Measurements from ENCODE around the gene SMC1A. TPM values are rescaled to one million over a fixed set of nuclear protein-coding genes. Genes with fewer than 3 reads are reported as not detected.
"Not testable (repeated sequence)": the region's sequence is repeated elsewhere in the genome, so short reads cannot be mapped to it uniquely, and the experiment has no call there.

Gene SMC1A
- total and polyA plus RNA-seq, 11 donors, result 13.6 to 64.6 (median 33.7) TPM

- WGBS, 4 donors, result 2 to 9% (median 4%) methylated on average over 17 of the region's 17 CpGs
- DNase-seq (no peak), ATAC-seq (no peak)
- Histone ChIP-seq H3K4me3 (peak within 1 kb of the TSS; percentile 47 to 84 (median 72)), H3K9me3 (no peaks in the 10 kb centered on the region), H3K27me3 (no peaks in the 10 kb centered on the region), H3K4me1 (peaks cover 0 to 23% (median 10%) of the 10 kb centered on the region in 12 donors), H3K27ac (peak within 1 kb of the TSS; percentile 82 to 95 (median 91)), H3K36me3 (no peaks in the 10 kb centered on the region)
- intact Hi-C loops (cut with DNase I), result loop anchor here in 2 of 10 donors (1.0 to 10.0 kb wide), 2 partner anchors 11 to 138 kb away; partner anchors contain the start of genes HSD17B10 (in 1 of the 2) and IQSEC2 (in 1 of the 2)
- TF ChIP-seq CTCF (IDR thresholded peaks at IDR 0.05) (no peak), POLR2A (IDR thresholded peaks at IDR 0.05) (no peak)
Observed at GRCh38 chrX:53422861-53423306, 430 bp upstream of the SMC1A start, which contains the start of gene RIBC1. TSS of gene RIBC1 (plus strand) at chrX:53422873. CDS start at chrX:53426277, 3,404 bp downstream.

DNA sequence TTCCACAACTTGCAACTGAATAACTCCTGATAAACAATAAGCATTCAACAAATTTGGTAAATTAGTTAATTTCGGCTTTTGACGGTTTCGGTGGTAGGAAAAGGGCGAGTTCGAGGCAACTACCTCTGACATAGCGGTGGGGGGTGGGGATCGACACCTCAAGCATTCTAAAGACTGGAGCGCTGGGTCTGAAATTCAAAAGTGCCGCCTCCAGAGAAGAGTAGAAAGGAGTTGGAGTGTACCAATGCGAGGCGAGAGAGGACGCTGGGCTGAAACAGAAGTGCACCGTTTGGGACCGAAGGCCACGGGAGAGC is 725 bp downstream of the SMC1A start:
- no peaks in the 10 kb centered on the region for H3K36me3 ChIP-seq
- H3K4me1 ChIP-seq, result peaks cover 0 to 23% (median 10%) of the 10 kb centered on the region in 12 donors
- H3K27me3 ChIP-seq, result no peaks in the 10 kb centered on the region
- intact Hi-C loops (cut with DNase I), result loop anchor here in 2 of 10 donors (1.0 to 10.0 kb wide), 2 partner anchors 13 to 137 kb away; partner anchors contain the start of genes HSD17B10 (in 1 of the 2) and IQSEC2 (in 1 of the 2)
- 0 to 10% (median 1%) methylated on average over 15 of the region's 15 CpGs for WGBS, 4 donors
- peak overlapping the region; percentile 82 to 95 (median 91) for H3K27ac ChIP-seq
- H3K9me3 ChIP-seq, result no peaks in the 10 kb centered on the region
- TF ChIP-seq CTCF (IDR thresholded peaks at IDR 0.05), result no peak
- TF ChIP-seq POLR2A (IDR thresholded peaks at IDR 0.05), result no peak
- no peak for DNase-seq
- ATAC-seq, result no peak
- H3K4me3 ChIP-seq, result peak overlapping the region; percentile 47 to 84 (median 72)

GRCh38 chrX:53421125-53421524 is 1.3 kb downstream of the SMC1A start:
- intact Hi-C loops (cut with DNase I), result loop anchor here in 1 of 10 donors (10.0 kb wide), 1 partner anchor 136 kb away; the partner anchor contains the start of gene IQSEC2

DNA sequence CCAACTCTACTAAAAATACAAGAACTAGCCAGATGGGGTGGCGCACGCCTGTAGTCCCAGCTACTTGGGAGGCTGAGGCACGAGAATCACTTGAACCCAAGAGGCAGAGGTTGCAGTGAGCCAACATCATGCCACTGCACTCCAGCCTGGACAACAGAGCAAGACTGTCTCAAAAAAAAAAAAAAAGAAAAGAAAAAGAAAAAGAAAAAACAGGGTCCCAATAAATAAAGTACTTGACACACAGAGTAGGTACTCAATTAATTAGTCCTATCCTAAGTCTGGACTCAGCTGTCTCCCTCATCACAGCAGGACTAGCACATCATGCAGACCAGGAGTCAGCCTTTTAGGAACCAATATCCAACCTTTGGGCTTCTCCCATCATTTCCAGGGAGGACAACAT is 2.1 kb downstream of the SMC1A start:
- H3K36me3 ChIP-seq, ATAC-seq, H3K9me3 ChIP-seq, DNase-seq, H3K27ac ChIP-seq, H3K27me3 ChIP-seq, H3K4me3 ChIP-seq: not testable (repeated sequence)
- intact Hi-C loops (cut with DNase I), result loop anchor here in 1 of 10 donors (10.0 kb wide), 1 partner anchor 136 kb away; the partner anchor contains the start of gene IQSEC2
- 91 to 100% (median 97%) methylated on average over 3 of the region's 3 CpGs for WGBS, 4 donors
- peaks cover 0 to 23% (median 10%) of the 10 kb centered on the region in 12 donors for H3K4me1 ChIP-seq

More at GRCh38 chrX:53421125-53421524, 1.3 kb downstream of the SMC1A start:
- no peaks in the 10 kb centered on the region for H3K27me3 ChIP-seq
- H3K36me3 ChIP-seq, result no peaks in the 10 kb centered on the region
- H3K27ac ChIP-seq, result no peak overlapping the region
- no peaks in the 10 kb centered on the region for H3K9me3 ChIP-seq
- no peak for TF ChIP-seq POLR2A (IDR thresholded peaks at IDR 0.05)
- TF ChIP-seq CTCF (IDR thresholded peaks at IDR 0.05), result no peak
- ATAC-seq, result no peak
- DNase-seq, result no peak
- WGBS, 4 donors, result 34 to 53% (median 38%) methylated on average over 2 of the region's 2 CpGs
- H3K4me1 ChIP-seq, result peaks cover 0 to 23% (median 10%) of the 10 kb centered on the region in 12 donors
- peak overlapping the region in 8 of 12 donors; percentile 68 to 84 (median 74) for H3K4me3 ChIP-seq

Measured in heart left ventricle (tissue), 16 donors.